ENCODE measurements around the gene ARHGEF6. TPM values are rescaled to one million over a fixed set of nuclear protein-coding genes. Genes with fewer than 3 reads are reported as not detected.
A peak's percentile ranks its signal among the peaks of the same experiment; 100 is the strongest.

The ARHGEF6 gene
- total and polyA plus RNA-seq, 4 experiments from 2014 or later, result 77.7 to 86.1 (median 82.4) TPM

GRCh38 chrX:136627409-136627808, 153.3 kb downstream of the ARHGEF6 start:
- Histone ChIP-seq H3K27ac (ENCODE audit: low read depth, low read length) (peak overlapping the region; percentile 19), H3K4me1 (ENCODE audit: insufficient read depth, low read length) (peaks cover 89% of the 10 kb centered on the region), H3K27me3 (ENCODE audit: insufficient read depth, low read length) (no peaks in the 10 kb centered on the region), H3K36me3 (ENCODE audit: insufficient read depth, low read length) (no peaks in the 10 kb centered on the region), H3K9me3 (ENCODE audit: control insufficient read depth in 1 of 2, low read length in 2 of 2) (no peaks in the 10 kb centered on the region), H3K4me3 (ENCODE audit: low read length in 2 of 2) (no peak overlapping the region)
- intact Hi-C loops (cut with micrococcal nuclease), result loop anchor here (1.0 kb wide), 1 partner anchor 10 kb away; no protein-coding TSS in a partner anchor
- Mint-ChIP-seq H3K9me3 (no peaks in the 10 kb centered on the region), H3K4me3 (peak overlapping the region in 7 of 8 donors; percentile 62 to 82 (median 66)), H3K4me1 (peaks cover 57 to 95% (median 78%) of the 10 kb centered on the region in 4 donors), H3K36me3 (no peaks in the 10 kb centered on the region), H3K27me3 (no peaks in the 10 kb centered on the region), H3K27ac (peak overlapping the region; percentile 62 to 94 (median 84))
- ChIA-PET CTCF (ENCODE audit: partially characterized antibody) (interaction anchor here (0.9 to 2.0 kb wide), 5 partner anchors 15 to 50 kb away, joined by 3 to 7 read pairs (median 3); no protein-coding TSS in a partner anchor), POLR2A (ENCODE audit: partially characterized antibody) (interaction anchor here (1.0 to 6.7 kb wide), 14 partner anchors 9 to 253 kb away, joined by 3 to 123 read pairs (median 21); partner anchors contain the start of gene RBMX)
- peak in 4 of 5 donors; percentile 50 to 70 (median 56) for DNase-seq

- H3K36me3 Mint-ChIP-seq, result no peaks in the 10 kb centered on the region
- H3K9me3 Mint-ChIP-seq, result no peaks in the 10 kb centered on the region
- peak overlapping the region in 6 of 7 donors; percentile 32 to 94 (median 75) for H3K27ac Mint-ChIP-seq
- H3K4me1 Mint-ChIP-seq, result peaks cover 59 to 90% (median 77%) of the 10 kb centered on the region in 4 donors
- Histone ChIP-seq H3K27ac (ENCODE audit: low read depth, low read length) (peak overlapping the region; percentile 19), H3K36me3 (ENCODE audit: insufficient read depth, low read length) (no peaks in the 10 kb centered on the region), H3K27me3 (ENCODE audit: insufficient read depth, low read length) (no peaks in the 10 kb centered on the region), H3K4me1 (ENCODE audit: insufficient read depth, low read length) (peaks cover 89% of the 10 kb centered on the region), H3K9me3 (ENCODE audit: control insufficient read depth in 1 of 2, low read length in 2 of 2) (no peaks in the 10 kb centered on the region), H3K4me3 (ENCODE audit: low read length in 2 of 2) (no peak overlapping the region)
- intact Hi-C loops (cut with micrococcal nuclease), result loop anchor here (1.0 kb wide), 1 partner anchor 10 kb away; no protein-coding TSS in a partner anchor
- no peak for DNase-seq
- CTCF ChIA-PET (ENCODE audit: partially characterized antibody), result interaction anchor here (1.0 to 2.2 kb wide), 5 partner anchors 9 to 49 kb away, joined by 3 to 7 read pairs (median 6); no protein-coding TSS in a partner anchor
- POLR2A ChIA-PET (ENCODE audit: partially characterized antibody), result interaction anchor here (1.0 to 6.7 kb wide), 17 partner anchors 8 to 253 kb away, joined by 3 to 123 read pairs (median 6); partner anchors contain the start of gene RBMX
- no peaks in the 10 kb centered on the region for H3K27me3 Mint-ChIP-seq
- peak overlapping the region in 7 of 8 donors; percentile 29 to 82 (median 65) for H3K4me3 Mint-ChIP-seq
Observed at GRCh38 chrX:136626891-136627290, 153.8 kb downstream of the ARHGEF6 start.

- intact Hi-C loops (cut with micrococcal nuclease), result no loop called here
- no peak for DNase-seq
Observed at GRCh38 chrX:136626237-136626636, 154.5 kb downstream of the ARHGEF6 start.

GRCh38 chrX:136625246-136625645, 155.5 kb downstream of the ARHGEF6 start:
- H3K27ac Mint-ChIP-seq, result peak overlapping the region in 4 of 7 donors; percentile 22 to 94 (median 37)
- Histone ChIP-seq H3K27ac (ENCODE audit: low read depth, low read length) (peak overlapping the region; percentile 16), H3K36me3 (ENCODE audit: insufficient read depth, low read length) (no peaks in the 10 kb centered on the region), H3K9me3 (ENCODE audit: control insufficient read depth in 1 of 2, low read length in 2 of 2) (no peaks in the 10 kb centered on the region), H3K4me1 (ENCODE audit: insufficient read depth, low read length) (peaks cover 87% of the 10 kb centered on the region), H3K27me3 (ENCODE audit: insufficient read depth, low read length) (no peaks in the 10 kb centered on the region), H3K4me3 (ENCODE audit: low read length in 2 of 2) (no peak overlapping the region)
- no peaks in the 10 kb centered on the region for H3K9me3 Mint-ChIP-seq
- intact Hi-C loops (cut with micrococcal nuclease), result no loop called here
- H3K4me3 Mint-ChIP-seq, result no peak overlapping the region
- no peaks in the 10 kb centered on the region for H3K27me3 Mint-ChIP-seq
- peaks cover 55 to 88% (median 74%) of the 10 kb centered on the region in 4 donors for H3K4me1 Mint-ChIP-seq
- no peaks in the 10 kb centered on the region for H3K36me3 Mint-ChIP-seq
- CTCF ChIA-PET (ENCODE audit: partially characterized antibody), result interaction anchor here (0.9 to 2.2 kb wide), 2 partner anchors 10 to 47 kb away, joined by 3 to 6 read pairs; no protein-coding TSS in a partner anchor
- POLR2A ChIA-PET (ENCODE audit: partially characterized antibody), result interaction anchor here (0.6 to 6.7 kb wide), 8 partner anchors 7 to 70 kb away, joined by 3 to 123 read pairs (median 22); no protein-coding TSS in a partner anchor
- DNase-seq, result no peak

More at GRCh38 chrX:136626237-136626636, 154.5 kb downstream of the ARHGEF6 start:
- ChIA-PET CTCF (ENCODE audit: partially characterized antibody) (interaction anchor here (0.7 to 2.2 kb wide), 8 partner anchors 9 to 255 kb away, joined by 3 to 7 read pairs (median 6); partner anchors contain the start of gene RBMX), POLR2A (ENCODE audit: partially characterized antibody) (interaction anchor here (0.7 to 6.7 kb wide), 14 partner anchors 8 to 69 kb away, joined by 3 to 123 read pairs (median 6); no protein-coding TSS in a partner anchor)
- Mint-ChIP-seq H3K27me3 (no peaks in the 10 kb centered on the region), H3K4me3 (peak overlapping the region in 7 of 8 donors; percentile 15 to 82 (median 24)), H3K4me1 (peaks cover 59 to 91% (median 77%) of the 10 kb centered on the region in 4 donors), H3K9me3 (no peaks in the 10 kb centered on the region), H3K27ac (peak overlapping the region in 6 of 7 donors; percentile 32 to 94 (median 76)), H3K36me3 (no peaks in the 10 kb centered on the region)
- H3K27me3 ChIP-seq (ENCODE audit: insufficient read depth, low read length), result no peaks in the 10 kb centered on the region
- H3K4me3 ChIP-seq (ENCODE audit: low read length in 2 of 2), result no peak overlapping the region
- H3K27ac ChIP-seq (ENCODE audit: low read depth, low read length), result no peak overlapping the region
- H3K9me3 ChIP-seq (ENCODE audit: control insufficient read depth in 1 of 2, low read length in 2 of 2), result no peaks in the 10 kb centered on the region
- peaks cover 90% of the 10 kb centered on the region for H3K4me1 ChIP-seq (ENCODE audit: insufficient read depth, low read length)
- no peaks in the 10 kb centered on the region for H3K36me3 ChIP-seq (ENCODE audit: insufficient read depth, low read length)

GRCh38 chrX:136623396-136623795, 157.3 kb downstream of the ARHGEF6 start:
- no peak overlapping the region for H3K27ac ChIP-seq (ENCODE audit: low read depth, low read length)
- Mint-ChIP-seq H3K4me3 (no peak overlapping the region), H3K36me3 (no peaks in the 10 kb centered on the region), H3K27me3 (no peaks in the 10 kb centered on the region), H3K9me3 (no peaks in the 10 kb centered on the region), H3K27ac (peak overlapping the region in 1 of 7 donors; percentile 55), H3K4me1 (peaks cover 55 to 88% (median 72%) of the 10 kb centered on the region in 4 donors)
- intact Hi-C loops (cut with micrococcal nuclease), result no loop called here
- ChIA-PET CTCF (ENCODE audit: partially characterized antibody) (no interaction called here), POLR2A (ENCODE audit: partially characterized antibody) (interaction anchor here (1.1 to 11.1 kb wide), 6 partner anchors 8 to 42 kb away, joined by 3 to 148 read pairs (median 6); no protein-coding TSS in a partner anchor)
- H3K4me3 ChIP-seq (ENCODE audit: low read length in 2 of 2), result no peak overlapping the region
- peaks cover 87% of the 10 kb centered on the region for H3K4me1 ChIP-seq (ENCODE audit: insufficient read depth, low read length)
- peak in 1 of 5 donors; percentile 13 for DNase-seq
- H3K36me3 ChIP-seq (ENCODE audit: insufficient read depth, low read length), result no peaks in the 10 kb centered on the region
- no peaks in the 10 kb centered on the region for H3K27me3 ChIP-seq (ENCODE audit: insufficient read depth, low read length)
- H3K9me3 ChIP-seq (ENCODE audit: control insufficient read depth in 1 of 2, low read length in 2 of 2), result no peaks in the 10 kb centered on the region

GRCh38 chrX:136622568-136622967, 158.2 kb downstream of the ARHGEF6 start:
- H3K27ac Mint-ChIP-seq, result peak overlapping the region in 2 of 7 donors; percentile 47 to 55
- Histone ChIP-seq H3K27ac (ENCODE audit: low read depth, low read length) (no peak overlapping the region), H3K27me3 (ENCODE audit: insufficient read depth, low read length) (no peaks in the 10 kb centered on the region), H3K4me3 (ENCODE audit: low read length in 2 of 2) (no peak overlapping the region), H3K9me3 (ENCODE audit: control insufficient read depth in 1 of 2, low read length in 2 of 2) (no peaks in the 10 kb centered on the region), H3K36me3 (ENCODE audit: insufficient read depth, low read length) (no peaks in the 10 kb centered on the region), H3K4me1 (ENCODE audit: insufficient read depth, low read length) (peaks cover 86% of the 10 kb centered on the region)
- H3K4me3 Mint-ChIP-seq, result no peak overlapping the region
- H3K36me3 Mint-ChIP-seq, result no peaks in the 10 kb centered on the region
- H3K4me1 Mint-ChIP-seq, result peaks cover 55 to 88% (median 71%) of the 10 kb centered on the region in 4 donors
- ChIA-PET CTCF (ENCODE audit: partially characterized antibody) (interaction anchor here (1.0 to 1.7 kb wide), 2 partner anchors 9 to 73 kb away, joined by 4 to 5 read pairs; no protein-coding TSS in a partner anchor), POLR2A (ENCODE audit: partially characterized antibody) (interaction anchor here (1.3 to 11.1 kb wide), 7 partner anchors 8 to 52 kb away, joined by 3 to 148 read pairs (median 6); no protein-coding TSS in a partner anchor)
- no peak for DNase-seq
- no peaks in the 10 kb centered on the region for H3K27me3 Mint-ChIP-seq
- intact Hi-C loops (cut with micrococcal nuclease), result no loop called here
- H3K9me3 Mint-ChIP-seq, result no peaks in the 10 kb centered on the region

GRCh38 chrX:136620780-136621179, 160.0 kb downstream of the ARHGEF6 start:
- Histone ChIP-seq H3K27me3 (ENCODE audit: insufficient read depth, low read length) (no peaks in the 10 kb centered on the region), H3K36me3 (ENCODE audit: insufficient read depth, low read length) (no peaks in the 10 kb centered on the region), H3K27ac (ENCODE audit: low read depth, low read length) (peak overlapping the region; percentile 56), H3K4me3 (ENCODE audit: low read length in 2 of 2) (peak overlapping the region in 1 of 2 donors; percentile 5), H3K9me3 (ENCODE audit: control insufficient read depth in 1 of 2, low read length in 2 of 2) (no peaks in the 10 kb centered on the region), H3K4me1 (ENCODE audit: insufficient read depth, low read length) (peaks cover 86% of the 10 kb centered on the region)
- intact Hi-C loops (cut with micrococcal nuclease), result loop anchor here (1.0 kb wide), 2 partner anchors 8 to 15 kb away; no protein-coding TSS in a partner anchor
- ChIA-PET CTCF (ENCODE audit: partially characterized antibody) (interaction anchor here (1.0 kb wide), 1 partner anchor 12 kb away, joined by 3 read pairs; no protein-coding TSS in a partner anchor), POLR2A (ENCODE audit: partially characterized antibody) (interaction anchor here (0.9 to 11.1 kb wide), 8 partner anchors 8 to 54 kb away, joined by 3 to 148 read pairs (median 12); no protein-coding TSS in a partner anchor)
- Mint-ChIP-seq H3K9me3 (no peaks in the 10 kb centered on the region), H3K27me3 (no peaks in the 10 kb centered on the region), H3K36me3 (peaks cover 0 to 3% of the 10 kb centered on the region in 2 donors), H3K27ac (peak overlapping the region in 6 of 7 donors; percentile 85 to 95 (median 91)), H3K4me3 (peak overlapping the region in 1 of 8 donors; percentile 52), H3K4me1 (peaks cover 48 to 81% (median 65%) of the 10 kb centered on the region in 4 donors)
- no peak for DNase-seq
